Progenitor cell of endocrine pancreas (in vitro differentiated cells): ENCODE data around the gene COA5. TPM values are rescaled to one million over a fixed set of nuclear protein-coding genes. Genes with fewer than 3 reads are reported as not detected.

Experiments used
- DNase-seq: peaks from one replicate; pipeline ENCODE4 v3.0.0; 2021; ENCODE audit warnings: low spot score; ENCODE audit not compliant: unreplicated experiment
- H3K27ac Mint-ChIP-seq: 2 replicates; pipeline ENCODE4 v1.8.0; 2021; ENCODE audit warnings: mild to moderate bottlenecking, moderate library complexity, mixed read lengths
- H3K27me3 Mint-ChIP-seq: 2 replicates; pipeline ENCODE4 v1.8.0; 2021; ENCODE audit warnings: mixed read lengths
- H3K36me3 Mint-ChIP-seq: 2 replicates; pipeline ENCODE4 v1.8.0; 2022; ENCODE audit warnings: mixed read lengths; ENCODE audit not compliant: insufficient read depth
- H3K4me1 Mint-ChIP-seq: 2 replicates; pipeline ENCODE4 v1.8.0; 2021; ENCODE audit warnings: low read depth, mixed read lengths
- H3K4me3 Mint-ChIP-seq: 2 replicates; pipeline ENCODE4 v1.8.0; 2021; ENCODE audit warnings: low read depth, mild to moderate bottlenecking, moderate library complexity, mixed read lengths
- H3K9me3 Mint-ChIP-seq: 2 replicates; pipeline ENCODE4 v1.8.0; 2021; ENCODE audit warnings: low read depth, mixed read lengths
- total RNA-seq: library from RNA; stranded (reverse); gene quantifications from 2 replicates; pipeline ENCODE4 v1.2.1, GENCODE V29; 2021
- TF ChIP-seq, protein P1 (sequence below): fragments of 200-600 bp; sonication (generic); IDR thresholded peaks from one replicate; pipeline ENCODE4 v1.5.0; 2021; ENCODE audit warnings: antibody characterized with exemption, mild to moderate bottlenecking; ENCODE audit not compliant: unreplicated experiment

Gene COA5
- total RNA-seq, 1 donor from 2014 or later = 45.2 TPM

DNA sequence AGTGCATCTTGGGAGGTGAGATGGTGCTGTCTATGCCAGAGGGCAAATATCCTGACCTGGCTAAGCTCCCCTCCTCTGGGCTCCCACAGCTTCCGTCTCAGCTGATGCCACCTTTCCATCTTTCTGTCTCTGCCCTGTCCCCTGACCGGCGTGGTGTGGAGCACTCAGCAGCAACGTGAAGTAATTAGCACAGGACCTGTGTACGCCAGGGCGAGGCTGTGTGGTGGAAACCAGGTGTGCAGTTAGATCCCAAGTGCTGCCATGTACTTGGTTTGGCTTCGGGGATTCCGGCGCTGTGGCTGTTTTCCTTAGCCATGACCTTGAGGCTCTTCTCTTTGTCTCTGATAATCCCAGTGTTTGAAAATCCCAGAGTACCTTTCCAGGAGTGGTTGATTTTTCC, 36.5 kb downstream of the COA5 start:
- TF ChIP-seq, protein P1, sequence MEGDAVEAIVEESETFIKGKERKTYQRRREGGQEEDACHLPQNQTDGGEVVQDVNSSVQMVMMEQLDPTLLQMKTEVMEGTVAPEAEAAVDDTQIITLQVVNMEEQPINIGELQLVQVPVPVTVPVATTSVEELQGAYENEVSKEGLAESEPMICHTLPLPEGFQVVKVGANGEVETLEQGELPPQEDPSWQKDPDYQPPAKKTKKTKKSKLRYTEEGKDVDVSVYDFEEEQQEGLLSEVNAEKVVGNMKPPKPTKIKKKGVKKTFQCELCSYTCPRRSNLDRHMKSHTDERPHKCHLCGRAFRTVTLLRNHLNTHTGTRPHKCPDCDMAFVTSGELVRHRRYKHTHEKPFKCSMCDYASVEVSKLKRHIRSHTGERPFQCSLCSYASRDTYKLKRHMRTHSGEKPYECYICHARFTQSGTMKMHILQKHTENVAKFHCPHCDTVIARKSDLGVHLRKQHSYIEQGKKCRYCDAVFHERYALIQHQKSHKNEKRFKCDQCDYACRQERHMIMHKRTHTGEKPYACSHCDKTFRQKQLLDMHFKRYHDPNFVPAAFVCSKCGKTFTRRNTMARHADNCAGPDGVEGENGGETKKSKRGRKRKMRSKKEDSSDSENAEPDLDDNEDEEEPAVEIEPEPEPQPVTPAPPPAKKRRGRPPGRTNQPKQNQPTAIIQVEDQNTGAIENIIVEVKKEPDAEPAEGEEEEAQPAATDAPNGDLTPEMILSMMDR = no peak
- H3K4me1 Mint-ChIP-seq = no peaks in the 10 kb centered on the region
- H3K27me3 Mint-ChIP-seq = no peaks in the 10 kb centered on the region
- H3K4me3 Mint-ChIP-seq = no peak overlapping the region
- H3K36me3 Mint-ChIP-seq = peaks cover 14% of the 10 kb centered on the region
- no peak overlapping the region for H3K27ac Mint-ChIP-seq
- no peak for DNase-seq
- no peaks in the 10 kb centered on the region for H3K9me3 Mint-ChIP-seq

DNA sequence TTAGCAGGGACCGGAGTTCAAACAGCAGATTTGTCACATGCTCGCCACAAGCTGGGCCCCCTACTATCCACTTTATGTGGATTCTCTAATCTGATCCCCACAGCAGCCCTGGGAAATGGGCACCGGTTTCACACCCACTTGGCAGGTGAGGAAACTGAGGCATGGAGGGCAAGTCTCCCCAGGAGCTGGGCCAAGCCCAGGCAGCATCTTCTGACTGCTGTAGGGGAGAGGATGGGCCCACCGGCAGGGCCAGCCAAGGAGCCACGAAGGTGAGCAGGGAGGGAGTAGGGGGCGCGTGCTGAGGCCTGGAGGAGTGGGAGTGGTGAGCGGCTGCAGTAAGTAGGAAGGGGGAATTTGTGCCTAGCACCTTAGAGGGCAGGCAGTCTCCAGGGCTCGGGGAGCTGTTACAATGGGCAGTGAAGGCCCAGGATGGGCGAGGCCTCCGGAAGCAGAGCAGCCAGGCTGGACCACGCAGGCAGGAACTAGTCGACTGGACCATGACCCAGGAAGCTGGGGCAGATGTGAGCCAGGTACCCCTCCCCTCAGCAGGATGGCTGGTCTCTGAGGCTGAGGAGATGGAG, 37.1 kb downstream of the COA5 start:
- no peak for DNase-seq
- Mint-ChIP-seq H3K4me1 (no peaks in the 10 kb centered on the region), H3K9me3 (no peaks in the 10 kb centered on the region), H3K27me3 (no peaks in the 10 kb centered on the region), H3K27ac (no peak overlapping the region), H3K4me3 (no peak overlapping the region), H3K36me3 (peaks cover 17% of the 10 kb centered on the region)
- TF ChIP-seq, protein P1 = no peak

DNA sequence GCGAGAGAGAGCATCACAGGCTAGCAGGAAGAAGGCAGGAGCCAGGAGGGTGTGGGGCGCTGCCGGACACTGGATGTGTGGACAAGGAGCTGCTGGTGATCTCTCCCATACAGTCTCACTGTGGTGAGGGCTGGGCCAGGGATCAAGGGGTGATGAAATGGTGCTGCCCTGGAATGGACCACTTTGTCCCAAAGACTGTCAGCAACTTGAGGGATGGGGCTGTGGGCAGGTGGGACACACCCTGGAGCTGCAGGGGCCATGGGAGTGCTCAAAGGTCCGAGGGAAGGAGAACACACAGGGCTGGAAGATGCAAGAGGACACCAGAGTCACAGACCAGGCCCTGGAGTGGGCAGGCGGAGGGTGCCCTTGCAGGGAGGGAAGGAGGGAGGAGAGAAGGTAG, 38.0 kb downstream of the COA5 start:
- TF ChIP-seq, protein P1 = no peak
- no peaks in the 10 kb centered on the region for H3K9me3 Mint-ChIP-seq
- no peaks in the 10 kb centered on the region for H3K4me1 Mint-ChIP-seq
- no peak overlapping the region for H3K4me3 Mint-ChIP-seq
- peak overlapping the region; percentile 54 for H3K27ac Mint-ChIP-seq
- no peaks in the 10 kb centered on the region for H3K27me3 Mint-ChIP-seq
- H3K36me3 Mint-ChIP-seq = peaks cover 17% of the 10 kb centered on the region
- no peak for DNase-seq

DNA sequence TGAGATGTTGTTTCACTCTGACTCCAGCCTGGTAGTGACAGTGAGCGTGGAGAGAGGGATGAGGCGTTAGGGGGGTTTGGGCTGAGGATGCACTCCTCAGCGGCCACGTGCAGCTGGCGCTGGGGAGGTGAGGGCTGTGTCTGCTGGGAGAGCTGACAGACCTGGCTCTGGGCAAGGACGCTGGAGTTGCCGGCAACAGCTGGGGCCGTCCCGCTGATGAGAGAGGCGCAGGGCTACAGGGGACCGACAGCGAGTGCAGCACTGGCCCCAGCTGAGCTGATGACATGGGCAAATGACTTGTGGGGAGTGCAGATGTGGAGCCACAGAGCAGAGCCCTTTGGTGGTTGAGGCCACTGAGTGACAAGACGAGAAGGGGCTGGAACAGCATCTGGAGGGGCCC, 38.4 kb downstream of the COA5 start:
- H3K27me3 Mint-ChIP-seq = no peaks in the 10 kb centered on the region
- no peak for DNase-seq
- H3K27ac Mint-ChIP-seq = peak overlapping the region; percentile 54
- no peaks in the 10 kb centered on the region for H3K9me3 Mint-ChIP-seq
- no peaks in the 10 kb centered on the region for H3K4me1 Mint-ChIP-seq
- H3K4me3 Mint-ChIP-seq = no peak overlapping the region
- TF ChIP-seq, protein P1 = no peak
- H3K36me3 Mint-ChIP-seq = peaks cover 18% of the 10 kb centered on the region

DNA sequence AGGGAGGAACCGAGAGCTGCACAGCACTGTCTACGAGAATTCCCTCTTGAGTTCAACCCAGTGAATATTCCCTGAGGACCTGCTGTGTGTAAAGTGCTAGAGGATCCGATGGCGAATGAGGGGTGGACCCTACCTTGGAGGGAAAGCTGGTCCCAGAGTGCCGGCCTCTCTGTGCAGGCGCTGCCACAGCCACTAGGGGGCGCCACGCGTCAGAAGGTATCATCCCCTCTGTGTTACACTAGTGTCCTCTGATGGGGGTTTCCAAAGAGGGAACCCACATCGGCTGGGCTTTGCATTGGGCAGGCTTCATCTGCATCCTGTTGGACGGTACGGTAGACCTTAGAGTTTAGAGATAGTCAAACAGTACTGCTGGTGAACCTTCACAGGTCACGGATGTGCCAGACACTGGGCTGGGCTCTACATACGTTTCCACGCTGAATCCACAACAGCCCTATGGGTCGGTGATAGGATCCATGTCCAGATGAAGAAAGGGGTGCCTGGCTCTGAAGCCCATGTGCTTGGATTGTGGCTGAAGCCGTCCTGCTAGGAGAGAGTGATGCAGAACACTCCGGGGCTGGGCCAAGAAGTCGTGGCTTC, 39.0 kb downstream of the COA5 start:
- Mint-ChIP-seq H3K27me3 (no peaks in the 10 kb centered on the region), H3K4me3 (no peak overlapping the region), H3K27ac (no peak overlapping the region), H3K9me3 (no peaks in the 10 kb centered on the region), H3K36me3 (peaks cover 18% of the 10 kb centered on the region), H3K4me1 (no peaks in the 10 kb centered on the region)
- TF ChIP-seq, protein P1 = peak; percentile 77
- peak; percentile 38 for DNase-seq
